Measurements from ENCODE around the gene NGLY1.

NGLY1 gene

DNA sequence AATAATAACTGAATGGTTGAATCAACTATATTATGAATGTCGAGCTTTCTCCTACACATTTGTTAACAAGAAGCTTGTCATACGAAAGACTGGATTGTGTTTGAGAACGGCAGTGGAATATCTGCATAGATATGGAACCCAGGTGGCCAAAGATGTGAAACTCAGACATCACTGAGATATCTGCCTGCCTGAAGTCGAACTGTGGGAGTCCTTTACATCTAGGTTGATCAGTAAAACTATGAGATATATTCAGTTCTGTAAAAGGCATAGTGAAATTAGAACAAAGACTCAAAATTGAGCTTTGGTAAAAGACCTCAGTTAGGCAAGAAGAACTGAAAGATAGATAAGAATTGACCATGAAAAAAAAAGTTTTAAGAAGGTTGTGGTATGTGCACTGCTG, 77.0 kb downstream of the NGLY1 start:
- Histone ChIP-seq H3K4me2 (ENCODE audit: low read length) (no peak overlapping the region), H2BK15ac (replicated peaks; ENCODE audit: low read depth) (no peak overlapping the region), H3K18ac (ENCODE audit: low read length) (no peak overlapping the region), H4K5ac (ENCODE audit: low read length) (no peak overlapping the region), H3K23ac (ENCODE audit: low read length) (no peak overlapping the region), H3K27ac (ENCODE audit: low read depth, low read length) (no peak overlapping the region), H3K79me1 (ENCODE audit: low read length) (no peaks in the 10 kb centered on the region), H3K9ac (ENCODE audit: low read length) (no peak overlapping the region), H3K56ac (ENCODE audit: low read length) (no peak overlapping the region), H3K27me3 (ENCODE audit: insufficient read depth, low read length, poor library complexity) (no peaks in the 10 kb centered on the region), H3K4me1 (ENCODE audit: control insufficient read depth, low read depth, low read length) (no peaks in the 10 kb centered on the region), H2BK5ac (ENCODE audit: low read length) (no peak overlapping the region), H4K8ac (ENCODE audit: low read depth, low read length) (no peak overlapping the region), H2BK120ac (ENCODE audit: low read depth, low read length) (no peak overlapping the region), H2AK5ac (ENCODE audit: low read length) (no peak overlapping the region), H3K36me3 (ENCODE audit: control insufficient read depth, insufficient read depth, low read length) (no peaks in the 10 kb centered on the region), H3K4ac (ENCODE audit: low read depth, low read length) (no peak overlapping the region), H3K4me3 (ENCODE audit: low read length) (no peak overlapping the region), H3K79me2 (ENCODE audit: control insufficient read depth, insufficient read depth, low read length) (no peaks in the 10 kb centered on the region)
- WGBS (ENCODE audit: extremely low coverage, insufficient coverage, low lambda C conversion rate): no CpG with 5 or more reads among the region's 4 CpGs
- DNase-seq: no peak

DNA sequence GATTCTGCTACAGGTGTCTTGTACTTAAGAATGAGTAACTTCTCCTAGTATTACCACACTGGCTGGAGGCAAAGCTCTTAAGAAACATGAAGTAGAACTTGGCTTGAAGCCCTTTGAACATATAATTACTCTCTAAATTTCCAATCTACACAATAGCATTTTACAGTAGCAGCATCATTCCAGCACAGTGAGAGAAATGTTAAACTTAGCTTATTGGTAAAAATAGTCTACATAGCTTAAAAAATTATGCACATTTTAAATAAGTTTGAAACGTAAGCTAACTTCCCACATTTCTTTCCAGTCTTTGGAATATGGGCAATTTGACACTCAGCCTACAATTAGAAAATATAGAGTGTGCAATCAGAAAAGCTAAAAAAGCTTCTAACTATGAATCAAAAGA, 85.7 kb downstream of the NGLY1 start:
- no peak overlapping the region for H3K9ac ChIP-seq (ENCODE audit: low read length)
- no peak overlapping the region for H3K18ac ChIP-seq (ENCODE audit: low read length)
- no peaks in the 10 kb centered on the region for H3K79me2 ChIP-seq (ENCODE audit: control insufficient read depth, insufficient read depth, low read length)
- H3K4ac ChIP-seq (ENCODE audit: low read depth, low read length): no peak overlapping the region
- no peak overlapping the region for H2BK5ac ChIP-seq (ENCODE audit: low read length)
- no peak overlapping the region for H4K8ac ChIP-seq (ENCODE audit: low read depth, low read length)
- H2BK120ac ChIP-seq (ENCODE audit: low read depth, low read length): no peak overlapping the region
- H4K5ac ChIP-seq (ENCODE audit: low read length): no peak overlapping the region
- H3K4me1 ChIP-seq (ENCODE audit: control insufficient read depth, low read depth, low read length): no peaks in the 10 kb centered on the region
- no peak overlapping the region for H3K4me2 ChIP-seq (ENCODE audit: low read length)
- no peak overlapping the region for H3K56ac ChIP-seq (ENCODE audit: low read length)
- WGBS (ENCODE audit: extremely low coverage, insufficient coverage, low lambda C conversion rate): no CpG with 5 or more reads among the region's 1 CpG
- H3K4me3 ChIP-seq (ENCODE audit: low read length): no peak overlapping the region
- H3K79me1 ChIP-seq (ENCODE audit: low read length): no peaks in the 10 kb centered on the region
- no peak overlapping the region for H2BK15ac ChIP-seq (replicated peaks; ENCODE audit: low read depth)
- H2AK5ac ChIP-seq (ENCODE audit: low read length): no peak overlapping the region
- no peak for DNase-seq
- H3K36me3 ChIP-seq (ENCODE audit: control insufficient read depth, insufficient read depth, low read length): no peaks in the 10 kb centered on the region
- H3K23ac ChIP-seq (ENCODE audit: low read length): no peak overlapping the region
- no peak overlapping the region for H3K27ac ChIP-seq (ENCODE audit: low read depth, low read length)
- H3K27me3 ChIP-seq (ENCODE audit: insufficient read depth, low read length, poor library complexity): no peaks in the 10 kb centered on the region

DNA sequence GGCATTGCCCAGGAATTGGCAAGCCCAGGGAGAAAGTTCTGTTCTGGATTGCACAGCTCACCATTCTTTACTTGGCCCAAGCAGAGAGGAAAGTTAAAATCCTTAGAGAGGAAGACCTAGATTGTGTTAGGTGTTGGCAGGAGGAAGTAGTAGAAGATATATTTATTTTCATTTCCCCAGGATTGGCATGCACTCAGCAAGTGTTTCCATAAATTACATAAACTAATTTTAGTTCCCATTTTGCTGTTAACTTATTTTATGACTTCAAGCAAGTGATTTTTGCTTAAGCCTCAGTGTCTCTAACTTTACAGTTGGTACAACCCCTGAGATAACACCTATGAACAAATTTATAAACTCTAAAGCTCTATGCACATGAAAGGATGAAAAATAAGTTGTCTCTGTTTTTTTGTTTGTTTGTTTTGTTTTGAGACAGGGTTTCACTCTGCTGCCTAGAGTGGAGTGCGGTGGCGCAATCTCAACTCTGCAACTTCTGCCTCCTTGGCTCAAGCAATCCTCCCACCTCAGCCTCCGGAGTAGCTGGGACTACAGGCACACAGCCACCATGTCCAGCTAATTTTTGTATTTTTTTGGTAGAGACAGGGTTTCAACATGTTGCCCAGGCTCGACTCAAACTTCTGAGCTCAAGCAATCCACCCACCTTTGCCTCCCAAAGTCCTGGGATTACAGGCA, 87.4 kb downstream of the NGLY1 start:
- Histone ChIP-seq H2AK5ac (ENCODE audit: low read length) (no peak overlapping the region), H3K56ac (ENCODE audit: low read length) (no peak overlapping the region), H4K5ac (ENCODE audit: low read length) (no peak overlapping the region), H2BK15ac (replicated peaks; ENCODE audit: low read depth) (no peak overlapping the region), H3K36me3 (ENCODE audit: control insufficient read depth, insufficient read depth, low read length) (no peaks in the 10 kb centered on the region), H3K4me1 (ENCODE audit: control insufficient read depth, low read depth, low read length) (no peaks in the 10 kb centered on the region), H3K4ac (ENCODE audit: low read depth, low read length) (no peak overlapping the region), H3K4me3 (ENCODE audit: low read length) (no peak overlapping the region), H3K23ac (ENCODE audit: low read length) (no peak overlapping the region), H2BK5ac (ENCODE audit: low read length) (no peak overlapping the region), H3K18ac (ENCODE audit: low read length) (no peak overlapping the region), H3K27ac (ENCODE audit: low read depth, low read length) (no peak overlapping the region), H2BK120ac (ENCODE audit: low read depth, low read length) (no peak overlapping the region), H3K4me2 (ENCODE audit: low read length) (no peak overlapping the region), H3K9ac (ENCODE audit: low read length) (no peak overlapping the region), H3K27me3 (ENCODE audit: insufficient read depth, low read length, poor library complexity) (no peaks in the 10 kb centered on the region), H4K8ac (ENCODE audit: low read depth, low read length) (no peak overlapping the region), H3K79me2 (ENCODE audit: control insufficient read depth, insufficient read depth, low read length) (no peaks in the 10 kb centered on the region), H3K79me1 (ENCODE audit: low read length) (no peaks in the 10 kb centered on the region)
- DNase-seq: no peak
- no CpG with 5 or more reads among the region's 4 CpGs for WGBS (ENCODE audit: extremely low coverage, insufficient coverage, low lambda C conversion rate)

DNA sequence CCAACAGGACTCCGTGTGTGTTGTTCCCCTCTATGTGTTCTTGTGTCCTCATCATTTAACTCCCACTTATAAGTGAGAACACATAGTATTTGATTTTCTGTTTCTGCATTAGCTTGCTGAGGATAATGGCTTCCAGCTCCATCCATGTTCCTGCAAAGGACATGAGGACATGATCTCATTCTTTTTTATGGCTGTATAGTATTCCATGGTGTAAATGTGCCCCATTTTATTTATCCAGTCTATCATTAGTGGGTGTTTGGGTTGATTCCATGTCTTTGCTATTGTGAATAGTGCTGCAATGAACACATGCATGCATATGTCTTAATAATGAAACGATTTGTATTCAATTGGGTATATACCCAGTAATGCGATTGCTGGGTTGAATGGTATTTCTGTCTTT, 90.0 kb downstream of the NGLY1 start:
- no CpG with 5 or more reads among the region's 3 CpGs for whole genome bisulfite sequencing (ENCODE audit: extremely low coverage, insufficient coverage, low lambda C conversion rate)
- Histone ChIP-seq H3K9ac (ENCODE audit: low read length) (no peak overlapping the region), H3K18ac (ENCODE audit: low read length) (no peak overlapping the region), H3K79me1 (ENCODE audit: low read length) (no peaks in the 10 kb centered on the region), H4K5ac (ENCODE audit: low read length) (no peak overlapping the region), H3K79me2 (ENCODE audit: control insufficient read depth, insufficient read depth, low read length) (no peaks in the 10 kb centered on the region), H3K4me1 (ENCODE audit: control insufficient read depth, low read depth, low read length) (no peaks in the 10 kb centered on the region), H3K4me3 (ENCODE audit: low read length) (no peak overlapping the region), H2BK120ac (ENCODE audit: low read depth, low read length) (no peak overlapping the region), H3K23ac (ENCODE audit: low read length) (no peak overlapping the region), H3K36me3 (ENCODE audit: control insufficient read depth, insufficient read depth, low read length) (no peaks in the 10 kb centered on the region), H2BK15ac (replicated peaks; ENCODE audit: low read depth) (no peak overlapping the region), H3K27me3 (ENCODE audit: insufficient read depth, low read length, poor library complexity) (no peaks in the 10 kb centered on the region), H2AK5ac (ENCODE audit: low read length) (no peak overlapping the region), H4K8ac (ENCODE audit: low read depth, low read length) (no peak overlapping the region), H3K56ac (ENCODE audit: low read length) (no peak overlapping the region), H3K27ac (ENCODE audit: low read depth, low read length) (no peak overlapping the region), H3K4me2 (ENCODE audit: low read length) (no peak overlapping the region), H2BK5ac (ENCODE audit: low read length) (no peak overlapping the region), H3K4ac (ENCODE audit: low read depth, low read length) (no peak overlapping the region)
- no peak for DNase-seq

DNA sequence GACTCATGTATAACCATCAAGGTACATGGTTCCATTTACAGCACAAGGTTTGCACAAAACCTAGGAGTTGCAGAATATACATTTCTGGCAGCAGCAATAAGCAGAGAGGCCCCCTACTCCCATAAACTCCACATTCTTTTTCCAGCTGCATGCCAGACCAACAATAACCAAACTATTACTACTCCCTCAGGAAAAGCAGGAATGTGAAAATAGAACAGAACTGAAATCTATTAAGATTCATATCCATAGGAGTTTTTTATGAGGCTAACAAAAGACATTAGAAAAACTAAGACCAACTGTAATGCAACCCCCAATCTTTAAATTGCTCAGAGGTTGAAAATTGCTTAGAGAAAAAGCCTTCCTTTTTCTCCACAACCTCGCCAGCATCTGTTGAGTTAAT, 90.9 kb downstream of the NGLY1 start:
- no peak overlapping the region for H3K4me2 ChIP-seq (ENCODE audit: low read length)
- no peak for DNase-seq
- no peak overlapping the region for H3K56ac ChIP-seq (ENCODE audit: low read length)
- no peak overlapping the region for H2BK120ac ChIP-seq (ENCODE audit: low read depth, low read length)
- no peaks in the 10 kb centered on the region for H3K27me3 ChIP-seq (ENCODE audit: insufficient read depth, low read length, poor library complexity)
- H3K4me3 ChIP-seq (ENCODE audit: low read length): no peak overlapping the region
- no peaks in the 10 kb centered on the region for H3K36me3 ChIP-seq (ENCODE audit: control insufficient read depth, insufficient read depth, low read length)
- H2BK15ac ChIP-seq (replicated peaks; ENCODE audit: low read depth): no peak overlapping the region
- no peak overlapping the region for H3K18ac ChIP-seq (ENCODE audit: low read length)
- no peak overlapping the region for H2AK5ac ChIP-seq (ENCODE audit: low read length)
- H4K5ac ChIP-seq (ENCODE audit: low read length): no peak overlapping the region
- no peaks in the 10 kb centered on the region for H3K79me1 ChIP-seq (ENCODE audit: low read length)
- no peak overlapping the region for H3K27ac ChIP-seq (ENCODE audit: low read depth, low read length)
- H2BK5ac ChIP-seq (ENCODE audit: low read length): no peak overlapping the region
- no peak overlapping the region for H3K4ac ChIP-seq (ENCODE audit: low read depth, low read length)
- no peak overlapping the region for H4K8ac ChIP-seq (ENCODE audit: low read depth, low read length)
- no peaks in the 10 kb centered on the region for H3K79me2 ChIP-seq (ENCODE audit: control insufficient read depth, insufficient read depth, low read length)
- no CpG with 5 or more reads among the region's 1 CpG for WGBS (ENCODE audit: extremely low coverage, insufficient coverage, low lambda C conversion rate)
- H3K23ac ChIP-seq (ENCODE audit: low read length): no peak overlapping the region
- no peaks in the 10 kb centered on the region for H3K4me1 ChIP-seq (ENCODE audit: control insufficient read depth, low read depth, low read length)
- H3K9ac ChIP-seq (ENCODE audit: low read length): no peak overlapping the region

Measured in mesendoderm (in vitro differentiated cells).